Transverse colon (tissue), 4 donors: ENCODE data around the gene PPP2R2C.

Experiments
- CTCF ChIP-seq, 5 experiments: fragments of 200-600 bp in 3 of 5; fragments of 450-650 bp in 2 of 5; sonication (generic) in 3 of 5; IDR thresholded peaks; 1 replicate in 2 of 5; 2 replicates in 3 of 5; pipeline ENCODE4 v1.5.1; 2016 to 2017; ENCODE audit warnings: antibody characterized with exemption in 5 of 5, inconsistent platforms in 3 of 5, mild to moderate bottlenecking in 2 of 5, moderate library complexity in 1 of 5
- EP300 ChIP-seq: sonication (generic); formaldehyde crosslinking; IDR thresholded peaks from one replicate; pipeline ENCODE4 v1.6.1; 2017; ENCODE audit warnings: antibody characterized with exemption, low read depth
- POLR2AphosphoS5 ChIP-seq, 3 donors: sonication (generic); formaldehyde crosslinking; IDR thresholded peaks; one replicate each; pipeline ENCODE4 v1.6.1; 2016; ENCODE audit warnings: antibody characterized with exemption in 3 of 3

GRCh38 chr4:6493658-6494304 lies 21.4 kb upstream of the PPP2R2C start:
- TF ChIP-seq CTCF (IDR thresholded peaks at IDR 0.05) (no peak), POLR2AphosphoS5 (IDR thresholded peaks at IDR 0.05) (no peak), EP300 (no peak)
